T-helper 1 cell treated with Interleukin-12 subunit alpha and Interleukin-12 subunit beta and Interleukin-4 antibody, amounts not matched to agents 30 μg/mL and 1 μg/mL, for 36 hours (primary cell): ENCODE results near the gene C3.
"Not testable (repeated sequence)": the region's sequence is repeated elsewhere in the genome, so short reads cannot be mapped to it uniquely, and the experiment has no call there.

ENCODE experiments used
- H3K27ac Mint-ChIP-seq: one replicate; pipeline ENCODE4 v1.8.0; 2021; ENCODE audit warnings: mild to moderate bottlenecking, mixed read lengths
- H3K27me3 Mint-ChIP-seq: one replicate; pipeline ENCODE4 v1.8.0; 2021; ENCODE audit warnings: low read depth, mixed read lengths
- H3K36me3 Mint-ChIP-seq: one replicate; pipeline ENCODE4 v1.8.0; 2021; ENCODE audit warnings: low read depth, mixed read lengths
- H3K4me1 Mint-ChIP-seq: one replicate; pipeline ENCODE4 v1.8.0; 2021; ENCODE audit warnings: low read depth, mixed read lengths
- H3K4me3 Mint-ChIP-seq: one replicate; pipeline ENCODE4 v1.8.0; 2021; ENCODE audit warnings: mild to moderate bottlenecking, moderate library complexity, mixed read lengths
- H3K9me3 Mint-ChIP-seq: one replicate; pipeline ENCODE4 v1.8.0; 2021; ENCODE audit warnings: mixed read lengths

Gene C3

DNA sequence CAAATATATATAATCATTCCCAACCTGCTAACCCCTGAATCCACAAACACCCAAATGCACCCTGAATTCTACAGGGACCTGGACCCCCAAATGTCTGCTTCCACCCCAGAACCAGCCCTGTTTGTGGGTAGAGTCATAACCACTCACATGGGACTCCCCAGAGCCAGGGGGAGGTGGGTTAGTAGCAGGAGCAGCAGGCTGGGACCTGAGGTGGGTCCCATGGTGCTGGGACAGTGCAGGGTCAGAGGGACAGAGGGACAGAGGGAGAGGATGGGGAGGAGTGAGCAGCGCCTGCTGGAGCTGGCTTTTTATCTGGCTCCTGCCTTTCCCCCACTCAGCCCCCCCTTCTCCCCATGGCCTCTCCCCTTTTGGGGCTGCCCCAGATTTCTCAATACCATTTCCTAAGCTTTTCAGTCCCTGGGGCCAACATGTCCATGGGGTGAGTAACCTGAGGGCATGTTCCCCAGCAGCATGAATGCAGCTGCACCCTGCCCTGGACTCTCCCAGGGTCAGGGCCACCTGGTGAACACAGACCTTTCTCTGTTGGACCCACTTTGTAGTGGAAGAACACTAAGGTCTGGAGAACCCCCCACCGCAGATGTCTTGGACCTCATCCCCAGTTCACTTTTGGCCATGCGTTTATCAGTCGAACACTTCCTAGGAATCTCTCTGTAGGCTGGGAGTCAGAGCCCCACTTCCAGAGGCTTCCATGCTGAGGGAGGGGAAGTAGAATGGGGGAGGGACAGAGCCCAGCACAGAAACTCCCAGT is at the start of gene C3:
Gene C3 (minus strand): TSS at position 282 of the 769 bp plus-strand sequence. CDS start 61 bp downstream, at position 221.
- Mint-ChIP-seq H3K27me3 (peaks cover 9% of the 10 kb centered on the region), H3K4me3 (no peak within 1 kb of the TSS), H3K36me3 (no peaks in the 10 kb centered on the region), H3K27ac (peak within 1 kb of the TSS; percentile 11), H3K9me3 (peaks cover 4% of the 10 kb centered on the region), H3K4me1 (peaks cover 37% of the 10 kb centered on the region)

DNA sequence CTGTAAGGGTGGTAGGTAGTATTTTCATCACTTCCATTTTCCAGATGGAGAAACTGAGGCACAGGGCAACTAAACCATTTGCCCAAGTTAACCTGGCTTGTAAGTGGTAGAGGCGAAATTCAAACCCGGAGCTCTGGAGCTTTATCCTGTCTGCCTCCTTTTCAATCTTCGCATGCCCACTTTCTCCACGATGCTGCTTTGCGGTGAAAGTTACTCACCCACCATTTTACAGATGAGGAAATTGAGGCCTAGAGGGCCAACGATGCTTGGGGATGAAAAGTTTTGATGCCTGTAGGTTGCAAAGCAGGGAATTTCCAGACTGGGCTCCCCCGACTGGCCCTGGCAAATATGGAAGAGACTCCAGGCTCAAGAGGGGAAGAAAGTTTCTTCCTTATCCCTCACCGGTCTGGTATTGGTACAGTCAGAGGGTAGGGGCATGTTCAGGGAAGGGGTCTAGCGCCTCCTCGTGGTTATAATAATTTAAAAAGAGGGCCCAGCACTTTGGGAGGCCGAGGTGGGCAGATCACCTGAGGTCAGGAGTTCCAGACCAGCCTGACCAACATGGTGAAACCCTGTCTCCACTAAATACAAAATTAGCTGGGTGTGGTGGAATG is 48.7 kb upstream of the C3 start:
- H3K9me3 Mint-ChIP-seq = no peaks in the 10 kb centered on the region
- H3K36me3 Mint-ChIP-seq = peaks cover 10% of the 10 kb centered on the region
- peak overlapping the region; percentile 55 for H3K27ac Mint-ChIP-seq
- H3K4me1 Mint-ChIP-seq = peaks cover 41% of the 10 kb centered on the region
- peak overlapping the region; percentile 21 for H3K4me3 Mint-ChIP-seq
- H3K27me3 Mint-ChIP-seq = no peaks in the 10 kb centered on the region

- H3K27ac Mint-ChIP-seq = peak overlapping the region; percentile 94
- H3K4me1 Mint-ChIP-seq = peaks cover 37% of the 10 kb centered on the region
- H3K4me3 Mint-ChIP-seq = peak overlapping the region; percentile 92
- peaks cover 5% of the 10 kb centered on the region for H3K36me3 Mint-ChIP-seq
- H3K9me3 Mint-ChIP-seq = no peaks in the 10 kb centered on the region
- no peaks in the 10 kb centered on the region for H3K27me3 Mint-ChIP-seq
Observed at GRCh38 chr19:6768236-6768785, 47.9 kb upstream of the C3 start.

DNA sequence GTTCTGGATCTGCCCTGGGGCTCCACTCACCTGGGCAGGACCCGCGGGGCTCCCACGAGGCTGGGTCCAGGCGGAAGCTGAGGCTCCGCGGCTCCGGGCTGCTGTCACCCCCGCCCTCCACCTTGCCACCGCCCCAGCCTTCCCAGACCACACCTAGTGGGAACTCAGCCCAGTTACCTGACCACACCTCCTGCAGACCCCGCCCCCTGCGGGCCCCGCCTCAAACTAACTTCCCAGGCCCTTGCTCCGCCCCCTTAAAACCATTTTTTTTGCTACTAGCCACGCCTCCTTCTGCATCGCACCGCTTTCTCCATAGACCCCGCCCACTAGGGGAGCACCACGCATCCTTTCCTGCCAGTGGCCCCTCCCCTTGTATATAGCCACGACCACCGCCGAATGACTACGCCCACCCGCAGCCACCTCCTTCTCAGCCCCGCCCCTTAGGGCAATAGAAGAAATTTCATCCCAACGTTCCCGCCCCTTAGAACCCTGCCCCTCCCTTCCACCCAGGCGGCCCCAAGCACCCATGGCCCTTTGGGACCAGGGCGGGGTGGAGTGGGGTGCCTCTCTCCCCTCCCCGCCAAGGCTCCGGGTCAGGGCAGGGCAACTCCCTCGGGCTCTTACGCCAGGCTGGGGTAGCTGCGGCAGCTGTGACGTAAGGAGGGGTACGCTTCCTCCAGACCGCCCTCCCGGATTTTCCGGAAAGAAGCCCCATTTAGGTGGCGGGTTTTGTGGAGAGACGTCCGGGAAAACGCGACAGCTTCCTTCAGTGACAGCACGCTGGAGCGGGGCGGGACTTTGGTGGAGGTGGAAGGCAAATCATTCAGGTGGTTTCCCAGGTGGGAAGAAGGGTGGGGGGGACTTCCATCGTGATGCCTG is 47.1 kb upstream of the C3 start, which contains the start of gene SH2D3A:
Gene SH2D3A (minus strand): TSS at position 79 of the 879 bp plus-strand sequence. CDS start 3,687 bp downstream, outside the sequence.
- H3K4me1 Mint-ChIP-seq = peaks cover 37% of the 10 kb centered on the region
- peak within 1 kb of the TSS; percentile 92 for H3K4me3 Mint-ChIP-seq
- H3K27me3 Mint-ChIP-seq = no peaks in the 10 kb centered on the region

DNA sequence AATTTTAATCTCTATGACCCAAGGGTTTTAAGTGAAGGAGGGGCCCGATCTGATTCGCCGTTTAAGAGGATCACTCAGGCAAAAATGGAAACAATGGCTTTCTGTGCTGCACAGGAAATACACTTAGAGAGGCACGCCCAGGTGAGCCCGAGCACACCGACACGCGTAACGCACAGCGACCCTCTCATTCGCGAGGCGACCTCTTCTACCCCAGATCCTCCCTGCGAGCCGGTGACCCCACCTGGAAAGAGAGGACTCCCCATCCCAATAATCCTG is 46.6 kb upstream of the C3 start:
- Mint-ChIP-seq H3K4me3 (peak overlapping the region; percentile 92), H3K36me3 (peaks cover 5% of the 10 kb centered on the region), H3K27me3 (no peaks in the 10 kb centered on the region), H3K9me3 (no peaks in the 10 kb centered on the region), H3K4me1 (peaks cover 32% of the 10 kb centered on the region), H3K27ac (peak overlapping the region; percentile 94)

More for the DNA sequence above, 47.1 kb upstream of the C3 start, which contains the start of gene SH2D3A:
- Mint-ChIP-seq H3K9me3 (no peaks in the 10 kb centered on the region), H3K27ac (peak within 1 kb of the TSS; percentile 94), H3K36me3 (peaks cover 4% of the 10 kb centered on the region)

- Mint-ChIP-seq H3K27ac (peak overlapping the region; percentile 94), H3K36me3 (peaks cover 6% of the 10 kb centered on the region), H3K27me3 (no peaks in the 10 kb centered on the region), H3K4me3 (peak overlapping the region; percentile 92), H3K4me1 (peaks cover 27% of the 10 kb centered on the region), H3K9me3 (no peaks in the 10 kb centered on the region)
Observed at GRCh38 chr19:6766357-6767080, 46.1 kb upstream of the C3 start.

DNA sequence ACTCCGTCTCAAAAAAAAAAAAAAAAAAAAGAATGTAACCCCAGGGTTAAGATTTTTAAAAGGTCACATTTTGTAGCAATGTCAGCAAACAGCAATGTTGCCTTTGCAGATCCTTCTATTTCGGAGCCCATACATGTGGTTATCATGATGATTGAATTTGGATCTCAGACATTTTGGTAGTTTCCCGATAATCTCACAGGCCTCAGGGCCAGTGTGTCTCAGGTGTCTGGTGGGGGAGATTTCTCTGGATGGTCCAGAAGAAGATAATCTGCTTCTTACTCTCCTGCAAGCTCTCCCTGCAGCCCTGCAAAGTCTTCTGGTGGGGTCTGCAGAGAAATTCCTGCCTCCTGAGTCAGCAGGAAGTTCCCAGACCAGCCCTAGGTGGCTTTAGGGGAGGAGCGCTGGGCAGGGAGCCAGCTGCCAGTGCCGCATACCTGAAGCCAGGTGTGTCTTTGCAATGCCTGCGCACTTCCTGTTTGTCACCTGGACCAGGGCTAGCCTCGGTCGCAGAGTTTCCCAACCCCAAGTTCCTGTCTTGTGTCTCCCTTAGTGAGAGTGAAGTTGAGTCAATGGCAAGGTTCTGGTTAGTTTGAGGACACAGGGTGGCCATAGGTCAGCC is 45.4 kb upstream of the C3 start:
- Mint-ChIP-seq H3K27ac (peak overlapping the region; percentile 94), H3K36me3 (peaks cover 9% of the 10 kb centered on the region), H3K9me3 (no peaks in the 10 kb centered on the region), H3K27me3 (no peaks in the 10 kb centered on the region), H3K4me3 (peak overlapping the region; percentile 92), H3K4me1 (peaks cover 26% of the 10 kb centered on the region)

- H3K4me3 Mint-ChIP-seq, H3K27ac Mint-ChIP-seq, H3K27me3 Mint-ChIP-seq, H3K9me3 Mint-ChIP-seq: not testable (repeated sequence)
- Mint-ChIP-seq H3K36me3 (peaks cover 21% of the 10 kb centered on the region), H3K4me1 (peaks cover 22% of the 10 kb centered on the region)
Observed at GRCh38 chr19:6762253-6762797, 41.9 kb upstream of the C3 start.

DNA sequence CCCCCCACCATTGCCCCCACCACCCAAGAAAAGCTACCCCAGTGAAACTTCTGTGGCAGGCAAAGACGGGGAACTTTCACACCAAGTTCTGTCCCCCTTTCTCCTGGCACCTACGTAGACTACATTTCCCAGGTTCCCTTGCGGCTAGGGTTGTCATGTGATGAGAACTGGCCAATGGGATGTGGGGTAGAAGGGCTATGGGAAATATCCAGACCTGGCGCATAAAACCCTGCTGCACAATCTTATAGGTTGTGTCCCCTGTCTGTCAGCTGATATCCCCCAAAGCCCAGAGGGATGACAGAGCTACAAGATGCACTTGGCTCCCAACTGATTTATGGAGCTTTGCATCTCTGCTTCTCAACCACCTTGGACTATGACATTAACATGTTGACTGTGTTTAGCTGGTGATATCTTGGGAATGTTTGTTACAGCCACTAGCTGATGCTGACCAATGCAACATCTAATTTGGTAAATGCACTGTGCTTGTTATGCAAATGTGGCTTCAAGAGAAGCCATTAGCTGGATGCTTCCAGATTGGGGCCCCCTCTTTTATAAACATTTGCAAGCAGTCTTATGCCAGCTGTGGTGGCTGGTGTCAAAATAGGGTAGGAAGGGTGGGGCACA is 40.7 kb upstream of the C3 start:
- Mint-ChIP-seq H3K27ac (no peak overlapping the region), H3K4me3 (no peak overlapping the region), H3K4me1 (peaks cover 14% of the 10 kb centered on the region), H3K27me3 (no peaks in the 10 kb centered on the region), H3K9me3 (no peaks in the 10 kb centered on the region), H3K36me3 (peaks cover 20% of the 10 kb centered on the region)

- H3K4me3 Mint-ChIP-seq = no peak overlapping the region
- H3K27me3 Mint-ChIP-seq = no peaks in the 10 kb centered on the region
- no peaks in the 10 kb centered on the region for H3K9me3 Mint-ChIP-seq
- H3K27ac Mint-ChIP-seq = no peak overlapping the region
- peaks cover 18% of the 10 kb centered on the region for H3K36me3 Mint-ChIP-seq
- H3K4me1 Mint-ChIP-seq = peaks cover 9% of the 10 kb centered on the region
Observed at GRCh38 chr19:6760606-6761005, 40.2 kb upstream of the C3 start.

DNA sequence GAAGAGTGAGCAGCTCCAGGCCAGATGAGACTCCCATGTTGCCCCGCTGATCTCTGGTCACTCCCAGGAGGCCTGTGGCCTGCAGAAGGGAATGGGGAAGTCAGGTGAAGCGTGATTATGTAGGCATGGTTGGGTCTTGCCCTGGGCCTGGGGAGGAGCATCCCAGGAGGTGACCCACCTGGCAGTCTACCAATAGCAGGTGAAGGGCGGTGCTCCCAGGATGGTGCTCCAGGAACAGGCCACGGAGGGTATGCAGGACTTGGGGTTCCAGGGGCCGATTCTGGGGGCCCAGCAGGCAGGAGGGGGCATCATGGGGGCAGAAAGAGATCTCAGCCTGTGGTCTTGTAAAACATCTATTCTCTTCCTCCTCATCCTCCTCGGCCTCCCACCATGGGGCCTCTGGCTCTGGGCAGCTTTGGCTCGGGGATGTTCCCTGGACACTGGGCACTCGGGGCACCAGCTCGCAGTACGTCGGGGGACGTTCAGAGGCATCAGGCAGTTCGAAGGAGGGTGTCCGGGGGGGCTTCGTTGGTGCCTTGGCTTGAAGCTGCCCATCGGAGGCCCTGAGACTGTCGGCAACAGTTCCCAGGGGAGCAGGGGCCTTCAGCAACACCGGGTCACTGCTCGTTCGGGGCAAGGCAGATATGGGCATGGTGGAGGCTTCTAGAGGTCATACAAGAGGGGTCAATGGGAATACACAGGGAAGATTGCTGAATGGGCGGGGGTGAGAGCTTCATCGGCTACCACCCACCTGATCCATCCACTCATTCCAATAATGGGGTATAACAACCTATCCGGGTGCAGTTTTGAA is 34.4 kb upstream of the C3 start:
- no peaks in the 10 kb centered on the region for H3K27me3 Mint-ChIP-seq
- H3K9me3 Mint-ChIP-seq = no peaks in the 10 kb centered on the region
- peaks cover 34% of the 10 kb centered on the region for H3K36me3 Mint-ChIP-seq
- H3K27ac Mint-ChIP-seq = no peak overlapping the region
- peaks cover 18% of the 10 kb centered on the region for H3K4me1 Mint-ChIP-seq
- no peak overlapping the region for H3K4me3 Mint-ChIP-seq

- Mint-ChIP-seq H3K4me3 (no peak overlapping the region), H3K4me1 (peaks cover 19% of the 10 kb centered on the region), H3K27ac (no peak overlapping the region), H3K27me3 (no peaks in the 10 kb centered on the region), H3K36me3 (peaks cover 36% of the 10 kb centered on the region), H3K9me3 (no peaks in the 10 kb centered on the region)
Observed at GRCh38 chr19:6754136-6754535, 33.7 kb upstream of the C3 start.
